ENCODE measurements around the gene SUMO3.

DNA sequence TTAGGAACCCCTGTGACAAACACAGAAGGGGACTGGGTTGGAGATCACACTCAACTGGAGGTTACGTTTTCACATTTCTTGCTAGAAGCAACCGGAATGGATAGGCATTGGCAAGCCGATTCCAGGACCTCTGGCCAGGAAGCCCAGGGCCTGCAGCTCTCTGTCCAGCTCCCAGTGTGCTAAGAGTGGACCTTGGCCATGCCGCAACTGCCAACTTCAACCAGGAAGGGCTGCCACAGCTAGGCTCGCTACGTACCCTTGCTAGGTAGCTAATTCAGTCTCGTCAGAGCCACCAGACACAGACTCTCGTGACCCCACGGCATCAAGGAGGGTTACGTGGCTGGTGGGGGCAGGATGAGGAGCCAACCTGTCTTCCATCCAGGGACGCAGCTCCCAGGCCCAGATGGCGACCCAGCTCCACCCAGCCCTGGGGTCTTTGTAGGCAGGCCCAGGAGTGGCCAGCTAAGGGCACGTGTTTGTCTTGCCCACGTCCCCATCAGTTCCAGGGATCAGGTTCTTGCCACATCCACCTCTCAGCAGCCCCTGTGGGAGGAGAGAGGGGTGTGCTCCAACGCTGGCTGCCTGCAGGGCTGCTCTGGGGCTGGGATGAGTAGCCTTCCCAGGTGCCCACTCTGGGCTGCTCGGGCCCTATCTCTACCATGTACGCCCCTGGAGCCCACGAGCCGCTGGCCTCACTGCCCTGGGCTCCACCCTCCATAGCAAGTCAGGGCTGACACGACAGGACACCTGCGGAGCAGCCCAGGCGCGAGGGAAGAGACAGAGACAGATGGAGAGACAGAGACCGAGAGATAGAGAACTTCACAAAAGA, 55.4 kb downstream of the SUMO3 start:
- TF ChIP-seq, protein P1, sequence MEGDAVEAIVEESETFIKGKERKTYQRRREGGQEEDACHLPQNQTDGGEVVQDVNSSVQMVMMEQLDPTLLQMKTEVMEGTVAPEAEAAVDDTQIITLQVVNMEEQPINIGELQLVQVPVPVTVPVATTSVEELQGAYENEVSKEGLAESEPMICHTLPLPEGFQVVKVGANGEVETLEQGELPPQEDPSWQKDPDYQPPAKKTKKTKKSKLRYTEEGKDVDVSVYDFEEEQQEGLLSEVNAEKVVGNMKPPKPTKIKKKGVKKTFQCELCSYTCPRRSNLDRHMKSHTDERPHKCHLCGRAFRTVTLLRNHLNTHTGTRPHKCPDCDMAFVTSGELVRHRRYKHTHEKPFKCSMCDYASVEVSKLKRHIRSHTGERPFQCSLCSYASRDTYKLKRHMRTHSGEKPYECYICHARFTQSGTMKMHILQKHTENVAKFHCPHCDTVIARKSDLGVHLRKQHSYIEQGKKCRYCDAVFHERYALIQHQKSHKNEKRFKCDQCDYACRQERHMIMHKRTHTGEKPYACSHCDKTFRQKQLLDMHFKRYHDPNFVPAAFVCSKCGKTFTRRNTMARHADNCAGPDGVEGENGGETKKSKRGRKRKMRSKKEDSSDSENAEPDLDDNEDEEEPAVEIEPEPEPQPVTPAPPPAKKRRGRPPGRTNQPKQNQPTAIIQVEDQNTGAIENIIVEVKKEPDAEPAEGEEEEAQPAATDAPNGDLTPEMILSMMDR (IDR thresholded peaks at IDR 0.05; ENCODE audit: insufficient read depth, low read length, poor library complexity, severe bottlenecking): no peak
- TF ChIP-seq EZH2phosphoT487 (conservative IDR thresholded peaks at IDR 0.05; ENCODE audit: low read length): no peak
